Breast epithelium (tissue), 4 donors: ENCODE results near the gene MYL7. TPM values are rescaled to one million over a fixed set of nuclear protein-coding genes. Genes with fewer than 3 reads are reported as not detected.

ENCODE experiments used
- DNase-seq, 2 donors: peaks; one replicate each; pipeline ENCODE4 v3.0.0-alpha.2; 2019; ENCODE audit warnings: low spot score in 2 of 2
- H3K27ac ChIP-seq, 2 donors: fragments of 200-600 bp; sonication (generic) in 1 of 2; one replicate each; pipeline ENCODE4 v1.5.1; 2016 to 2019; ENCODE audit warnings: mild to moderate bottlenecking in 1 of 2
- H3K27me3 ChIP-seq, 2 donors: fragments of 200-600 bp; sonication (generic) in 1 of 2; one replicate each; pipeline versions ENCODE4 v1.5.1 to v1.6.0; 2017 to 2019; ENCODE audit warnings: control low read depth in 1 of 2, mild to moderate bottlenecking in 1 of 2
- H3K36me3 ChIP-seq: fragments of 200-600 bp; one replicate; pipeline ENCODE4 v1.5.1; 2019
- H3K4me1 ChIP-seq, 2 donors: fragments of 200-600 bp; sonication (generic); one replicate each; pipeline ENCODE4 v1.5.1; 2016 to 2019; ENCODE audit warnings: control low read depth in 1 of 2
- H3K4me3 ChIP-seq, 3 donors: fragments of 200-600 bp; sonication (generic); 1 replicate in 2 of 3; 2 replicates in 1 of 3; pipeline ENCODE4 v1.5.1; 2016 to 2019; ENCODE audit warnings: mild to moderate bottlenecking in 3 of 3, moderate library complexity in 2 of 3
- H3K9me3 ChIP-seq, 2 donors: fragments of 200-600 bp; sonication (generic) in 1 of 2; one replicate each; pipeline ENCODE4 v1.5.1; 2016 to 2019; ENCODE audit warnings: control low read depth in 1 of 2
- CTCF ChIP-seq, 3 donors: fragments of 450-650 bp; IDR thresholded peaks; one replicate each; pipeline ENCODE4 v1.5.1; 2016 to 2017; ENCODE audit warnings: antibody characterized with exemption in 3 of 3, mild to moderate bottlenecking in 3 of 3, moderate library complexity in 3 of 3
- POLR2A ChIP-seq: fragments of 450-650 bp; IDR thresholded peaks from one replicate; pipeline ENCODE4 v1.6.1; 2016; ENCODE audit warnings: antibody characterized with exemption, mild to moderate bottlenecking, moderate library complexity
- POLR2AphosphoS5 ChIP-seq, 3 donors: sonication (generic); formaldehyde crosslinking; IDR thresholded peaks; one replicate each; pipeline ENCODE4 v1.6.1; 2017; ENCODE audit warnings: antibody characterized with exemption in 3 of 3
- intact Hi-C: fragments of 100-400 bp; cut with DNase I; formaldehyde crosslinking; loops from one replicate; pipeline ENCODE4 v1.15.1; 2023; ENCODE audit warnings: low total_unique reads
- total RNA-seq, 3 donors: library from RNA; depleted of rRNA; stranded (reverse); fragments of >200 nt; gene quantifications; one replicate each; pipeline ENCODE4 v1.1.0, GENCODE V29; 2016

MYL7 gene
- total RNA-seq, 3 donors from 2014 or later, result 0.73 TPM; not detected in 2

- no peak overlapping the region for H3K4me3 ChIP-seq
- intact Hi-C loops, result no loop called here
- TF ChIP-seq POLR2A (no peak), POLR2AphosphoS5 (IDR thresholded peaks at IDR 0.05) (no peak), CTCF (IDR thresholded peaks at IDR 0.05) (no peak)
- no peaks in the 10 kb centered on the region for H3K9me3 ChIP-seq
- H3K27me3 ChIP-seq, result no peaks in the 10 kb centered on the region
- H3K27ac ChIP-seq, result no peak overlapping the region
- peak in 1 of 2 donors; percentile 33 for DNase-seq
- no peaks in the 10 kb centered on the region for H3K36me3 ChIP-seq
- no peaks in the 10 kb centered on the region for H3K4me1 ChIP-seq
Observed at GRCh38 chr7:44158873-44159631, 17.9 kb upstream of the MYL7 start.

GRCh38 chr7:44158096-44158872 is 17.2 kb upstream of the MYL7 start:
- H3K9me3 ChIP-seq, result no peaks in the 10 kb centered on the region
- DNase-seq, result peak in 1 of 2 donors; percentile 34
- H3K27ac ChIP-seq, result no peak overlapping the region
- no peaks in the 10 kb centered on the region for H3K27me3 ChIP-seq
- H3K36me3 ChIP-seq, result no peaks in the 10 kb centered on the region
- no peak overlapping the region for H3K4me3 ChIP-seq
- intact Hi-C loops, result no loop called here
- no peaks in the 10 kb centered on the region for H3K4me1 ChIP-seq
- TF ChIP-seq POLR2A (no peak), POLR2AphosphoS5 (IDR thresholded peaks at IDR 0.05) (no peak), CTCF (IDR thresholded peaks at IDR 0.05) (no peak)

- no peak overlapping the region for H3K27ac ChIP-seq
- no peak overlapping the region for H3K4me3 ChIP-seq
- DNase-seq, result no peak
- TF ChIP-seq CTCF (IDR thresholded peaks at IDR 0.05) (no peak), POLR2AphosphoS5 (IDR thresholded peaks at IDR 0.05) (no peak), POLR2A (no peak)
- intact Hi-C loops, result no loop called here
- H3K36me3 ChIP-seq, result no peaks in the 10 kb centered on the region
- no peaks in the 10 kb centered on the region for H3K27me3 ChIP-seq
- H3K4me1 ChIP-seq, result no peaks in the 10 kb centered on the region
- H3K9me3 ChIP-seq, result no peaks in the 10 kb centered on the region
Observed at GRCh38 chr7:44157116-44158080, 16.3 kb upstream of the MYL7 start.

GRCh38 chr7:44156453-44157010 is 15.4 kb upstream of the MYL7 start:
- Histone ChIP-seq H3K9me3 (no peaks in the 10 kb centered on the region), H3K4me3 (no peak overlapping the region), H3K27me3 (no peaks in the 10 kb centered on the region), H3K36me3 (no peaks in the 10 kb centered on the region), H3K4me1 (no peaks in the 10 kb centered on the region), H3K27ac (no peak overlapping the region)
- DNase-seq, result no peak
- no peak for TF ChIP-seq POLR2A
- TF ChIP-seq POLR2AphosphoS5 (IDR thresholded peaks at IDR 0.05), result no peak
- TF ChIP-seq CTCF (IDR thresholded peaks at IDR 0.05), result no peak
- intact Hi-C loops, result no loop called here
